CD4-positive, alpha-beta T cell treated with Interleukin-12 subunit alpha and Interleukin-12 subunit beta, for 1 hour (primary cell): ENCODE results near the gene PCTP.

Source experiments
- DNase-seq: peaks from one replicate; pipeline ENCODE4 v3.0.0-alpha.2; 2020

The PCTP gene

GRCh38 chr17:55760643-55761355, 9.9 kb downstream of the PCTP start:
- DNase-seq, result no peak

GRCh38 chr17:55762086-55762858, 11.4 kb downstream of the PCTP start:
- DNase-seq, result no peak

- DNase-seq, result no peak
Measured at GRCh38 chr17:55763856-55764255, 13.0 kb downstream of the PCTP start.

GRCh38 chr17:55764610-55765009, 13.8 kb downstream of the PCTP start:
- no peak for DNase-seq

- no peak for DNase-seq
Measured at GRCh38 chr17:55765472-55765871, 14.6 kb downstream of the PCTP start.

GRCh38 chr17:55768936-55769624, 18.2 kb downstream of the PCTP start:
- no peak for DNase-seq

GRCh38 chr17:55769625-55770000, 18.8 kb downstream of the PCTP start:
- no peak for DNase-seq

GRCh38 chr17:55770196-55770870, 19.5 kb downstream of the PCTP start:
- DNase-seq, result peak; percentile 9

GRCh38 chr17:55772086-55772485, 21.2 kb downstream of the PCTP start:
- no peak for DNase-seq

- DNase-seq, result no peak
Measured at GRCh38 chr17:55773671-55774070, 22.8 kb downstream of the PCTP start.

GRCh38 chr17:55774846-55775271, 24.0 kb downstream of the PCTP start:
- DNase-seq, result no peak

GRCh38 chr17:55776271-55776670, 25.4 kb downstream of the PCTP start:
- DNase-seq, result no peak

GRCh38 chr17:55777471-55777971, 26.7 kb downstream of the PCTP start:
- DNase-seq, result no peak

- DNase-seq, result no peak
Measured at GRCh38 chr17:55778389-55779118, 27.7 kb downstream of the PCTP start.

GRCh38 chr17:55783684-55784245, 32.9 kb downstream of the PCTP start:
- no peak for DNase-seq

- no peak for DNase-seq
Measured at GRCh38 chr17:55784666-55785065, 33.8 kb downstream of the PCTP start.

GRCh38 chr17:55785181-55785580, 34.3 kb downstream of the PCTP start:
- DNase-seq, result no peak

GRCh38 chr17:55793272-55793671, 42.4 kb downstream of the PCTP start:
- DNase-seq, result no peak

GRCh38 chr17:55794725-55795482, 44.1 kb downstream of the PCTP start:
- no peak for DNase-seq

GRCh38 chr17:55806745-55807495, 56.1 kb downstream of the PCTP start:
- DNase-seq, result no peak
